GM23338 (cell line): ENCODE data around the gene ERCC3. TPM values are rescaled to one million over a fixed set of nuclear protein-coding genes. Genes with fewer than 3 reads are reported as not detected.

Source experiments
- ATAC-seq: fragments of 200-7000 bp; cut with Tn5 transposase; 3 replicates; pipeline ENCODE4 v1.9.1; 2020
- DNase-seq: peaks from one replicate; pipeline ENCODE4 v3.0.0-alpha.2; 2015; ENCODE audit warnings: low spot score
- H2AFZ ChIP-seq: fragments of 200-600 bp; sonication (generic); 2 replicates; pipeline ENCODE4 v1.8.0; 2016; ENCODE audit warnings: antibody characterized with exemption, mild to moderate bottlenecking, moderate library complexity
- H3F3A ChIP-seq: fragments of 200-600 bp; sonication (generic); replicated peaks from 2 replicates; pipeline ENCODE4 v1.8.0; 2017; ENCODE audit warnings: antibody characterized with exemption, mixed run types, low read depth
- H3K27ac ChIP-seq: fragments of 200-600 bp; sonication (generic); 2 replicates; pipeline ENCODE4 v1.6.1; 2016; ENCODE audit warnings: low read depth
- H3K27me3 ChIP-seq: fragments of 200-600 bp; sonication (generic); 2 replicates; pipeline ENCODE4 v1.8.0; 2016; ENCODE audit warnings: mild to moderate bottlenecking, mixed run types, moderate library complexity; ENCODE audit not compliant: insufficient read depth
- H3K36me3 ChIP-seq: fragments of 200-600 bp; sonication (generic); 2 replicates; pipeline ENCODE4 v1.8.0; 2016; ENCODE audit warnings: mild to moderate bottlenecking; ENCODE audit not compliant: insufficient read depth
- H3K4me1 ChIP-seq: fragments of 200-600 bp; sonication (generic); 2 replicates; pipeline ENCODE4 v1.8.0; 2016; ENCODE audit warnings: mild to moderate bottlenecking, moderate library complexity; ENCODE audit not compliant: insufficient read depth
- H3K4me2 ChIP-seq: fragments of 200-600 bp; sonication (generic); 2 replicates; pipeline ENCODE4 v1.7.1; 2017; ENCODE audit warnings: mixed run types
- H3K4me3 ChIP-seq: fragments of 200-600 bp; sonication (generic); 2 replicates; pipeline ENCODE4 v1.6.1; 2016; ENCODE audit warnings: mixed run types
- H3K79me2 ChIP-seq: fragments of 200-600 bp; sonication (generic); replicated peaks from 2 replicates; pipeline ENCODE4 v1.8.0; 2017; ENCODE audit warnings: mild to moderate bottlenecking; ENCODE audit not compliant: insufficient read depth
- H3K9me2 ChIP-seq: fragments of 200-600 bp; sonication (generic); 2 replicates; pipeline ENCODE4 v1.8.0; 2017; ENCODE audit not compliant: insufficient read depth
- H4K20me1 ChIP-seq: fragments of 200-600 bp; sonication (generic); replicated peaks from 2 replicates; pipeline ENCODE4 v1.8.0; 2017; ENCODE audit warnings: mild to moderate bottlenecking; ENCODE audit not compliant: insufficient read depth
- H3K27ac Mint-ChIP-seq: 2 replicates; pipeline ENCODE4 v1.8.0; 2020; ENCODE audit warnings: inconsistent platforms, mild to moderate bottlenecking, moderate library complexity, mixed read lengths
- H3K27me3 Mint-ChIP-seq: 3 replicates; pipeline ENCODE4 v1.8.0; 2022; ENCODE audit warnings: low read depth, mild to moderate bottlenecking, moderate library complexity, mixed read lengths, inconsistent platforms; ENCODE audit not compliant: insufficient read depth, poor library complexity
- H3K36me3 Mint-ChIP-seq: 3 replicates; pipeline ENCODE4 v1.8.0; 2021; ENCODE audit warnings: low read depth, mild to moderate bottlenecking, inconsistent platforms, moderate library complexity, mixed read lengths
- H3K4me1 Mint-ChIP-seq: 3 replicates; pipeline ENCODE4 v1.8.0; 2020; ENCODE audit warnings: mild to moderate bottlenecking, inconsistent platforms, mixed read lengths
- H3K4me3 Mint-ChIP-seq: 3 replicates; pipeline ENCODE4 v1.8.0; 2021; ENCODE audit warnings: moderate library complexity, mild to moderate bottlenecking, inconsistent platforms, mixed read lengths
- H3K9me3 Mint-ChIP-seq: 3 replicates; pipeline ENCODE4 v1.8.0; 2020; ENCODE audit warnings: moderate library complexity, mild to moderate bottlenecking, inconsistent platforms, mixed read lengths
- CREB1 ChIP-seq: fragments of 250-450 bp; sonication (Bioruptor Pico); IDR thresholded peaks from 2 replicates; pipeline ENCODE4 v1.5.0; 2020; ENCODE audit warnings: low read depth, mild to moderate bottlenecking, moderate library complexity
- CTCF ChIP-seq, 2 experiments: fragments of 200-600 bp in 1 of 2; sonication (generic) in 1 of 2; conservative IDR thresholded peaks; 2 replicates each; pipeline versions ENCODE4 v1.5.1 to v1.6.1; 2016 to 2017; ENCODE audit warnings: antibody characterized with exemption in 2 of 2, low read depth in 2 of 2, mild to moderate bottlenecking in 2 of 2, moderate library complexity in 1 of 2
- ETS1 ChIP-seq: IDR thresholded peaks from 2 replicates; pipeline ENCODE4 v1.6.1; 2016; ENCODE audit warnings: antibody characterized with exemption
- EZH2 ChIP-seq: fragments of 200-600 bp; sonication (generic); IDR thresholded peaks from one replicate; pipeline ENCODE4 v1.8.0; 2017; ENCODE audit warnings: antibody characterized with exemption, mild to moderate bottlenecking, low read depth; ENCODE audit not compliant: unreplicated experiment
- EZH2phosphoT487 ChIP-seq: fragments of 200-600 bp; sonication (generic); IDR thresholded peaks from one replicate; pipeline ENCODE4 v1.8.1; 2018; ENCODE audit warnings: antibody characterized with exemption; ENCODE audit not compliant: unreplicated experiment
- JUNB ChIP-seq: IDR thresholded peaks from one replicate; pipeline ENCODE4 v1.6.1; 2016; ENCODE audit warnings: antibody characterized with exemption; ENCODE audit not compliant: unreplicated experiment
- NANOG ChIP-seq: IDR thresholded peaks from 2 replicates; pipeline ENCODE4 v1.6.1; 2016; ENCODE audit warnings: antibody characterized with exemption, borderline replicate concordance
- POLR2AphosphoS5 ChIP-seq: IDR thresholded peaks from 2 replicates; pipeline ENCODE4 v1.6.1; 2016; ENCODE audit warnings: antibody characterized with exemption, low read depth
- REST ChIP-seq: IDR thresholded peaks from one replicate; pipeline ENCODE4 v1.6.1; 2018; ENCODE audit warnings: antibody characterized with exemption; ENCODE audit not compliant: unreplicated experiment
- STAT1 ChIP-seq: IDR thresholded peaks from one replicate; pipeline ENCODE4 v1.6.1; 2016; ENCODE audit warnings: antibody characterized with exemption; ENCODE audit not compliant: unreplicated experiment
- ZNF114 ChIP-seq: fragments of 250-450 bp; sonication (Bioruptor Pico); IDR thresholded peaks from 2 replicates; pipeline ENCODE4 v1.5.0; 2020; ENCODE audit warnings: mild to moderate bottlenecking, moderate library complexity
- ZNF331 ChIP-seq: fragments of 250-450 bp; sonication (Bioruptor Pico); IDR thresholded peaks from 2 replicates; pipeline ENCODE4 v1.5.0; 2020; ENCODE audit warnings: low read depth, mild to moderate bottlenecking, moderate library complexity
- ZNF462 ChIP-seq: fragments of 250-450 bp; sonication (Bioruptor Pico); IDR thresholded peaks from 2 replicates; pipeline ENCODE4 v1.5.0; 2020; ENCODE audit warnings: mild to moderate bottlenecking, moderate library complexity
- polyA plus RNA-seq: library from polyadenylated mRNA; unstranded; fragments of >200 nt; fragmentation: Nextera tagmentation; extraction: Ambion mirVana; gene quantifications from 2 replicates; pipeline ENCODE4 v1.2.1, GENCODE V29; 2016
- total RNA-seq: library from RNA; depleted of rRNA; stranded (reverse); fragments of >200 nt; shearing (Covaris generic); gene quantifications from 2 replicates; pipeline ENCODE4 v1.2.3, GENCODE V29; 2014

The ERCC3 gene
- total and polyA plus RNA-seq, 2 experiments from 2014 or later = 35.1 to 62.7 TPM

- Mint-ChIP-seq H3K27me3 (no peaks in the 10 kb centered on the region), H3K27ac (no peak overlapping the region), H3K36me3 (peaks cover 31% of the 10 kb centered on the region), H3K4me1 (no peaks in the 10 kb centered on the region; the same call in 2 of the 3 replicates), H3K4me3 (no peak overlapping the region), H3K9me3 (no peaks in the 10 kb centered on the region)
- Histone ChIP-seq H3K4me2 (no peak overlapping the region), H3K9me2 (no peaks in the 10 kb centered on the region), H3K27me3 (no peaks in the 10 kb centered on the region), H4K20me1 (no peaks in the 10 kb centered on the region), H2AFZ (no peak overlapping the region), H3K79me2 (no peaks in the 10 kb centered on the region), H3K4me3 (no peak overlapping the region), H3K36me3 (no peaks in the 10 kb centered on the region), H3F3A (no peaks in the 10 kb centered on the region), H3K4me1 (no peaks in the 10 kb centered on the region), H3K27ac (no peak overlapping the region)
- ATAC-seq = no peak
- no peak for DNase-seq
- TF ChIP-seq ZNF462 (CRISPR knock-in tag) (no peak), JUNB (no peak), ZNF331 (no peak), EZH2phosphoT487 (no peak), CREB1 (CRISPR knock-in tag) (no peak), STAT1 (no peak), EZH2 (no peak), REST (no peak), ZNF114 (no peak), CTCF (conservative IDR thresholded peaks at IDR 0.05; ENCODE audit: low read depth in 2 of 2) (no peak), POLR2AphosphoS5 (no peak), ETS1 (no peak), NANOG (no peak)
Measured at GRCh38 chr2:127254386-127254981, 39.5 kb downstream of the ERCC3 start.
